WI38 (cell line): ENCODE measurements around the gene ASIC1.

Source experiments
- H3K4me3 ChIP-seq: 2 replicates; pipeline ENCODE4 v1.5.1; 2011; ENCODE audit warnings: low read depth, mild to moderate bottlenecking, control low read depth, low read length
- TF ChIP-seq, protein P1 (sequence below): IDR thresholded peaks from 2 replicates; pipeline ENCODE4 v1.5.1; 2012; ENCODE audit warnings: low read depth, mild to moderate bottlenecking, control low read depth, low read length

The ASIC1 gene

DNA sequence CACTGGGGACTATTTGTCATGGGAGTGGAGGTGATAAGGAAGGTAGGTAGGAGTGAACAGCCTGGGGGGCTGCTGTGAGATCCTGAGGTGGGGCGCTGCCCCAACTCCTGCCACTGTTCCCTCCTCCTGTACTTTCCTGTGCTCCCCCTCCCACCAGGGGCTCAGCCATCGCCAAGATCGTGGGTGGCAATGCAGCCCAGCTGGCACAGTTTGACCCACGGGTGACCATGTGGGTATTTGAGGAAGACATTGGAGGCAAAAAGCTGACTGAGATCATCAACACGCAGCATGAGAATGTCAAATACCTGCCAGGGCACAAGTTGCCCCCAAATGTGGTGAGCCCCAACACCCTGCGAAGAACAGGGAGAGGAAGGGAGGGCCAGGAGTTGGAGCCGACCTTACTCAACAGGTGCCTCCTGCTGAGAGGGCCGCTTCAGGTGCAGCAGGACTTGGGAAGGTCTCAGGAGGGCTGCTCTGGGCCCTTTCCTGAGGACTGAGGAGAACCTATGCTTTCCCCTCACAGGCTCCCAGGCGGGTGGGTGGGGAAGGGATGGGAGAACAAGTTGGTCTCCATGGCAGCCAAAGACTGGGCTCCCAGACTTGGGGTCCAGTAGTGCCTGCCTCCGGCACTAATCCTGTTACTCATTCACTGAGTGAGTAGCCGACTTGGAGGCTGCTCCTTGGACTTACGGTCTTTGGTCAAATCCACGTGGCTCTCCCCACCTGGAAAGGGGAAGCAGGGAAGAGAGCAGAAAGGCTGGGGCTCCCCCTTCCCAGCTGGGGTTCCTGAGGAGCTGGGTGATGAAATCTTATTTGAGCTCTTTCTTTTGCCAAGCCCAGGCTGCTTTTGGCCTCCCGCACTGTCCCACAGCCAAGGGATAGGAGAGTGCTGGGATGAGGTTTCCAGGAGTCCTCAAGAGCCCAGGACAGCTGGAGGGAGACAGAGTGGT, 47.3 kb downstream of the ASIC1 start:
- H3K4me3 ChIP-seq: no peak overlapping the region
- TF ChIP-seq, protein P1, sequence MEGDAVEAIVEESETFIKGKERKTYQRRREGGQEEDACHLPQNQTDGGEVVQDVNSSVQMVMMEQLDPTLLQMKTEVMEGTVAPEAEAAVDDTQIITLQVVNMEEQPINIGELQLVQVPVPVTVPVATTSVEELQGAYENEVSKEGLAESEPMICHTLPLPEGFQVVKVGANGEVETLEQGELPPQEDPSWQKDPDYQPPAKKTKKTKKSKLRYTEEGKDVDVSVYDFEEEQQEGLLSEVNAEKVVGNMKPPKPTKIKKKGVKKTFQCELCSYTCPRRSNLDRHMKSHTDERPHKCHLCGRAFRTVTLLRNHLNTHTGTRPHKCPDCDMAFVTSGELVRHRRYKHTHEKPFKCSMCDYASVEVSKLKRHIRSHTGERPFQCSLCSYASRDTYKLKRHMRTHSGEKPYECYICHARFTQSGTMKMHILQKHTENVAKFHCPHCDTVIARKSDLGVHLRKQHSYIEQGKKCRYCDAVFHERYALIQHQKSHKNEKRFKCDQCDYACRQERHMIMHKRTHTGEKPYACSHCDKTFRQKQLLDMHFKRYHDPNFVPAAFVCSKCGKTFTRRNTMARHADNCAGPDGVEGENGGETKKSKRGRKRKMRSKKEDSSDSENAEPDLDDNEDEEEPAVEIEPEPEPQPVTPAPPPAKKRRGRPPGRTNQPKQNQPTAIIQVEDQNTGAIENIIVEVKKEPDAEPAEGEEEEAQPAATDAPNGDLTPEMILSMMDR: no peak

DNA sequence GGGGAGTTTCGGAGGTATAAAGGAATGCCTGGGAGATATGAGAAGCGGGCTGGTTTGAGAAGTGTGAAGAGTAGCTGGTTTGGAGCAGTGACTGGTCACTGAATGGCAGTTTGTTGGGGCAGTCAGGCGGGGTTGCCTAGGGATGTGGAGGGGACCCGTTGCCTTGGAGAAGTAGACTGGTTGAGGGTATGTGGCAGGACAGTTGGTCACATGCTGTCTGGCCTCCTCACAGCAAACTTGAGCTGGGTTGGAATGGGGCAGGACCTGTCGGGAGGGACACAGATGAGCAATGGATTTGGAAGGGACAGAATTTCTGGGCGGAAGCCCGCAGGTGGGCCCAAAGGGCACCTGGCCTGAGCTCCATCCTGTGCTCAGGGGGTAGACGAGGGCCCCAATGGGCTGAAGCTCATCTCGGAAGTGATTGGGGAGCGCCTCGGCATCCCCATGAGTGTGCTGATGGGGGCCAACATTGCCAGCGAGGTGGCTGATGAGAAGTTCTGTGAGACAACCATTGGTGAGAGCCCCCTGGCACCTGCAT, 48.6 kb downstream of the ASIC1 start:
- TF ChIP-seq, protein P1: no peak
- no peak overlapping the region for H3K4me3 ChIP-seq

DNA sequence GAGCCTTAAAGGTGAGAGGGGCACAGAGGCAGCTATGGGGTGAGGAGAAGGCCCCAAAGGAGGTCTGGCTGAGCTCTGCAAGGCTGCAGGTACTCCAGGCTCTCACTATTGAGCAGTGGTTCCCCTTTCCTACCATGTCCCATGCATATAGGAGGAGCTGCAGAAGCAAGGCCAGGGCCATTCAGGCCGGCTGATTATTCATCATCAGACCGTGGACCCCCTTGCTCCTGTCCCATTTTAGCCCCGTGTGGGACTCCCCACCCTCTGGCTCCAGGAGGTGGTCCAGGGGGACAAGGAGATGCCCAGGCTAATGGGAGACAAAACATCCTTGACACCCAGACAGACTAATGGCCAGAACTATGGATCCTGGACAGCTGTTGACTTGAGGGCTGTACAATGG, 49.5 kb downstream of the ASIC1 start:
- no peak overlapping the region for H3K4me3 ChIP-seq
- TF ChIP-seq, protein P1: no peak

DNA sequence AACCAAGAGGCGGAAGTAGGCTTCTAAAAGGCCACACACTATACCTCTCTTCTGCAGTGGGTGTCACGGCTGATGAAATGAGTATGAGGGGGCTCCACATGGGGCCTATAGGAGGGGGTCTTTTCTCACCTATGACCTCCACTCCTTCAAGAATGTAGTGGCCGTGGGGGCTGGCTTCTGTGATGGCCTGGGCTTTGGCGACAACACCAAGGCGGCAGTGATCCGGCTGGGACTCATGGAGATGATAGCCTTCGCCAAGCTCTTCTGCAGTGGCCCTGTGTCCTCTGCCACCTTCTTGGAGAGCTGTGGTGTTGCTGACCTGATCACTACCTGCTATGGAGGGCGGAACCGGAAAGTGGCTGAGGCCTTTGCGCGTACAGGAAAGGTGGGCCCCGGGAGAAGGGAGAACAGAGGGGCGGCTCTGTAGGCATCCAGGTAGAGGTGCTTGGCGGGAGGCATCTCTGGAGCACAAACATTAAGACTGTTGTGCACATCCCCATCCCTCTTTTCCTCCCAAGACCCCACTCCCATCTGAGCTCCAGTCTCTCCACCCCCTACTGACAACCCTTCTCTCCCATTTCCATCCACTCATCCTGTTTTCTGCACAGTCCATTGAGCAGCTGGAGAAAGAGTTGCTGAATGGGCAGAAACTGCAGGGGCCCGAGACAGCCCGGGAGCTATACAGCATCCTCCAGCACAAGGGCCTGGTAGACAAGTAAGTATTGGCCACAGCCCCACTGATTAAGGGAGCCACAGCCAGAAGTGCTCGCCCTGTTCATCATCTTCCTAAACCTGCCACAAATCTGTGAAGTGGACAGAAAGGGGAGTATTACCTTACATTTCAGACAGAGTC, 50.2 kb downstream of the ASIC1 start:
- no peak overlapping the region for H3K4me3 ChIP-seq
- TF ChIP-seq, protein P1: no peak

DNA sequence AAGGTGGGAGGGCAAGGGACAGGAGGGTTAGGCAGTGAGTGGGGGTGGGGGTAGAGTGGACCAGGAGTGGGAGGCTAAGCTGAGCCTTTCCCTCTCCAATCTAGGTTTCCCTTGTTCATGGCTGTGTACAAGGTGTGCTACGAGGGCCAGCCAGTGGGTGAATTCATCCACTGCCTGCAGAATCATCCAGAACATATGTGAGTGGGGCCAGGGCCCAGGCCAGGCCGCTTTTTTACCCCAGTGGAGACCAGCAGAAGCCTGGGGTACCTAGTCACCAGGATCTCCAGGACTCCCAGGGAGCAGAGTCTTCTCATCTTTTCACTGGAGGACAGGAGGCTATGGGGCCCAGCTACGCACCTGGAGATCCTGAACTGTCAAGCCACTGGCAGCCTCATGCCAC, 51.9 kb downstream of the ASIC1 start:
- TF ChIP-seq, protein P1: no peak

DNA sequence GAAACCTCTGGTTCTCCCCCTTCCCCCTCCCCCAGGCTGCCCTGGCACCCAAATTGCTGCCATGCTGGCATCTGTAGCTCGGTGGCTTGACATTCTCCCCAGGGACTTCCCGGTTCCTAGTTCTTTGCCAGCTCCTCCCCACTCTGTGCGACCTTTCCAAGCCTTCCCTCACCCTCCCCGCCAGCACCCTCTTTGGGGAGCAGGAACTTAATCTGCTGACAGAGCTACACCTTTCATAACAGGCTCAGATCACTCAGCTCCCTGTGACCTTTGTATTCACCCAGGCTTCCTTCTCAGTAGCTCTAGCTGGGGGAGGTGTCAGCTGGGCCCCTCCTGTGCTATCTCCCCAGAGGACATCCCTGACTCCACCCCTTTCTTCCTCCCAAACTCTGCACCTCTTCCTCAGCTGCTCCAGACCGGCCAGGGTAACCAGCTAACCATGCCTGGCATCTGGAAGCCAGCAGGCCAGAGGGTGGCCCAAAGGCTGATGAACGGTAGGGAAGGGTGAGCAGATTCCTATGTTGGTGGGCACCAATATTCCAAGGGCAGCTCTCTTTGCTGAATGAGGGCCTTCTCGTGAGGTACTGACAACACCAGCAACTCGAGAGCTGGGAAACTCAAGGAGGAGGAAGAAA, 52.8 kb downstream of the ASIC1 start:
- TF ChIP-seq, protein P1: no peak
- no peak overlapping the region for H3K4me3 ChIP-seq

More for the DNA sequence above, 51.9 kb downstream of the ASIC1 start:
- no peak overlapping the region for H3K4me3 ChIP-seq
